Measurements from ENCODE around the gene MAP3K5. TPM values are rescaled to one million over a fixed set of nuclear protein-coding genes. Genes with fewer than 3 reads are reported as not detected.
A peak's percentile ranks its signal among the peaks of the same experiment; 100 is the strongest.
"Not testable (repeated sequence)": the region's sequence is repeated elsewhere in the genome, so short reads cannot be mapped to it uniquely, and the experiment has no call there.

The MAP3K5 gene
- total and polyA plus RNA-seq, 7 donors, result 7.4 to 17.8 (median 9.4) TPM

- H3K27ac ChIP-seq, result peak overlapping the region in 3 of 4 donors; percentile 19 to 59 (median 55)
- no peak for TF ChIP-seq CTCF (IDR thresholded peaks at IDR 0.05)
- H3K9me3 ChIP-seq, result peaks cover 0 to 4% (median 0%) of the 10 kb centered on the region in 4 donors
- WGBS, 2 donors, result 23 to 76% methylated on average over 1 of the region's 1 CpG
- peaks cover 0 to 16% (median 11%) of the 10 kb centered on the region in 4 donors for H3K4me1 ChIP-seq
- DNase-seq, result no peak
- intact Hi-C loops (cut with DNase I), result no loop called here
- peak overlapping the region in 1 of 4 donors; percentile 4 for H3K4me3 ChIP-seq
- no peaks in the 10 kb centered on the region for H3K27me3 ChIP-seq
- no peaks in the 10 kb centered on the region for H3K36me3 ChIP-seq
Measured at GRCh38 chr6:136717716-136717990, 74.6 kb downstream of the MAP3K5 start.

GRCh38 chr6:136716917-136717715 is 75.2 kb downstream of the MAP3K5 start:
- intact Hi-C loops (cut with DNase I), result no loop called here
- Histone ChIP-seq H3K4me3 (peak overlapping the region in 1 of 4 donors; percentile 4), H3K27me3 (no peaks in the 10 kb centered on the region), H3K9me3 (peaks cover 0 to 2% (median 0%) of the 10 kb centered on the region in 4 donors), H3K36me3 (no peaks in the 10 kb centered on the region), H3K27ac (peak overlapping the region in 3 of 4 donors; percentile 19 to 59 (median 55)), H3K4me1 (peaks cover 0 to 16% (median 11%) of the 10 kb centered on the region in 4 donors)
- no peak for DNase-seq
- WGBS, 2 donors, result 59 to 66% methylated on average over 4 of the region's 4 CpGs
- TF ChIP-seq CTCF (IDR thresholded peaks at IDR 0.05), result no peak
- TF ChIP-seq EP300 (IDR thresholded peaks at IDR 0.05), result no peak
- no peak for TF ChIP-seq POLR2A (IDR thresholded peaks at IDR 0.05)
- no peak for TF ChIP-seq POLR2AphosphoS5 (IDR thresholded peaks at IDR 0.05)

GRCh38 chr6:136712642-136713041 is 79.6 kb downstream of the MAP3K5 start:
- H3K27me3 ChIP-seq; DNase-seq; H3K36me3 ChIP-seq; intact Hi-C loops (cut with DNase I); H3K4me3 ChIP-seq; H3K27ac ChIP-seq; H3K9me3 ChIP-seq: not testable (repeated sequence)
- peaks cover 0 to 14% (median 3%) of the 10 kb centered on the region in 4 donors for H3K4me1 ChIP-seq
- 81 to 90% methylated on average over 4 of the region's 4 CpGs for WGBS, 2 donors

GRCh38 chr6:136711644-136712043 is 80.6 kb downstream of the MAP3K5 start:
- peaks cover 0 to 5% (median under 1%) of the 10 kb centered on the region in 4 donors for H3K4me1 ChIP-seq
- no peaks in the 10 kb centered on the region for H3K36me3 ChIP-seq
- H3K9me3 ChIP-seq, result no peaks in the 10 kb centered on the region
- WGBS, 2 donors, result 91 to 98% methylated on average over 2 of the region's 2 CpGs
- no peaks in the 10 kb centered on the region for H3K27me3 ChIP-seq
- intact Hi-C loops (cut with DNase I), result no loop called here
- no peak overlapping the region for H3K4me3 ChIP-seq
- DNase-seq, result no peak
- H3K27ac ChIP-seq, result no peak overlapping the region
- TF ChIP-seq EP300 (IDR thresholded peaks at IDR 0.05), result no peak
- no peak for TF ChIP-seq CTCF (IDR thresholded peaks at IDR 0.05)
- no peak for TF ChIP-seq POLR2AphosphoS5 (IDR thresholded peaks at IDR 0.05)
- no peak for TF ChIP-seq POLR2A (IDR thresholded peaks at IDR 0.05)

GRCh38 chr6:136710877-136711552 is 81.3 kb downstream of the MAP3K5 start:
- Histone ChIP-seq H3K27me3 (no peaks in the 10 kb centered on the region), H3K4me1 (peaks cover 0 to under 1% (median 0%) of the 10 kb centered on the region in 4 donors), H3K27ac (no peak overlapping the region), H3K4me3 (no peak overlapping the region), H3K9me3 (no peaks in the 10 kb centered on the region), H3K36me3 (no peaks in the 10 kb centered on the region)
- TF ChIP-seq EP300 (IDR thresholded peaks at IDR 0.05), result no peak
- TF ChIP-seq POLR2A (IDR thresholded peaks at IDR 0.05), result no peak
- no peak for TF ChIP-seq POLR2AphosphoS5 (IDR thresholded peaks at IDR 0.05)
- no peak for TF ChIP-seq CTCF (IDR thresholded peaks at IDR 0.05)
- WGBS, 2 donors, result 96 to 97% methylated on average over 7 of the region's 7 CpGs
- no peak for DNase-seq
- intact Hi-C loops (cut with DNase I), result no loop called here

All from sigmoid colon (tissue), 7 donors.